K562 (cell line): ENCODE data around the gene TRIP10.

Experiments used
- CTCF ChIP-seq, 3 experiments: IDR thresholded peaks in 2 of 3; conservative IDR thresholded peaks in 1 of 3; 2 replicates each; pipeline ENCODE4 v1.5.1; 2011 to 2012; ENCODE audit warnings: low read length in 3 of 3, mild to moderate bottlenecking in 3 of 3, control low read depth in 2 of 3, improper control_type of control experiment in 1 of 3, inconsistent platforms in 1 of 3, low read depth in 1 of 3, mixed read lengths in 1 of 3, moderate library complexity in 1 of 3; ENCODE audit not compliant: insufficient read depth in 2 of 3
- EZH2 ChIP-seq: IDR thresholded peaks from 2 replicates; pipeline ENCODE4 v1.6.1; 2012; ENCODE audit warnings: low read depth, mild to moderate bottlenecking, inconsistent platforms, low read length, borderline replicate concordance
- POLR2A ChIP-seq: fragments of 450-650 bp; conservative IDR thresholded peaks from 2 replicates; pipeline ENCODE4 v1.6.1; 2016
- REST ChIP-seq, 2 experiments: fragments of 450-650 bp; formaldehyde crosslinking in 1 of 2; IDR thresholded peaks; 2 replicates each; pipeline versions ENCODE4 v1.4.0 to v1.6.1; 2014 to 2020; ENCODE audit warnings: mild to moderate bottlenecking in 2 of 2, borderline replicate concordance in 1 of 2, low read depth in 1 of 2
- SETDB1 ChIP-seq: IDR thresholded peaks from one replicate; pipeline ENCODE4 v1.6.1; 2012; ENCODE audit warnings: low read length, control low read depth, inconsistent platforms
- SMARCA5 ChIP-seq: fragments of 450-650 bp; IDR thresholded peaks from 2 replicates; pipeline ENCODE4 v1.6.1; 2016
- SRSF1 ChIP-seq: fragments of 200-400 bp; formaldehyde crosslinking; IDR thresholded peaks from 2 replicates; pipeline ENCODE4 v1.6.1; 2017; ENCODE audit warnings: mild to moderate bottlenecking, low read depth, low read length, moderate library complexity
- STAT5A ChIP-seq: IDR thresholded peaks from 2 replicates; pipeline ENCODE4 v1.6.1; 2012; ENCODE audit warnings: low read length, inconsistent platforms, borderline replicate concordance

GRCh38 chr19:6772866-6773322 lies 33.4 kb downstream of the TRIP10 start:
- no peak for TF ChIP-seq STAT5A
- TF ChIP-seq CTCF (IDR thresholded peaks at IDR 0.05 in 2 of 3, conservative IDR thresholded peaks at IDR 0.05 in 1 of 3; ENCODE audit: insufficient read depth in 2 of 3, low read depth in 1 of 3, low read length in 3 of 3) = no peak
- TF ChIP-seq EZH2 = no peak
- no peak for TF ChIP-seq POLR2A
- TF ChIP-seq SRSF1 = no peak
- TF ChIP-seq SETDB1 = no peak
- no peak for TF ChIP-seq REST (IDR thresholded peaks at IDR 0.05; ENCODE audit: borderline replicate concordance)
- no peak for TF ChIP-seq REST (CRISPR knock-in tag; IDR thresholded peaks at IDR 0.05; ENCODE audit: low read depth)
- TF ChIP-seq SMARCA5 = no peak
